GM12891 (cell line): Measurements from ENCODE around the gene NCOR2. TPM values are rescaled to one million over a fixed set of nuclear protein-coding genes. Genes with fewer than 3 reads are reported as not detected.

Experiments used
- DNase-seq: peaks from one replicate; pipeline ENCODE4 v3.0.0; 2011; ENCODE audit warnings: low spot score; ENCODE audit not compliant: insufficient read length
- FAIRE-seq: peaks from 2 replicates; lab custom pipeline; 2011; peaks lifted over from hg19 to GRCh38; lab: Jason Lieb, UNC
- PAX5 ChIP-seq: IDR thresholded peaks from 2 replicates; pipeline ENCODE4 v1.6.1; 2011; ENCODE audit warnings: low read length, moderate library complexity, mild to moderate bottlenecking; ENCODE audit not compliant: insufficient read depth, severe bottlenecking
- POLR2A ChIP-seq: IDR thresholded peaks from 2 replicates; pipeline ENCODE4 v1.6.1; 2011; ENCODE audit warnings: low read depth, low read length, control low read depth
- POLR2AphosphoS5 ChIP-seq: IDR thresholded peaks from 2 replicates; pipeline ENCODE4 v1.6.1; 2011; ENCODE audit warnings: low read depth, low read length, control low read depth
- POU2F2 ChIP-seq: IDR thresholded peaks from 2 replicates; pipeline ENCODE4 v1.6.1; 2011; ENCODE audit warnings: low read depth, mild to moderate bottlenecking, control low read depth, low read length, moderate library complexity
- SPI1 ChIP-seq: IDR thresholded peaks from 2 replicates; pipeline ENCODE4 v1.6.1; 2011; ENCODE audit warnings: low read depth, low read length, control low read depth
- TAF1 ChIP-seq: IDR thresholded peaks from 2 replicates; pipeline ENCODE4 v1.6.1; 2011; ENCODE audit warnings: low read depth, low read length, control low read depth
- polyA plus RNA-seq: library from polyadenylated mRNA; unstranded; fragments of >200 nt; gene quantifications from one replicate; pipeline ENCODE4 v1.2.1, GENCODE V29; 2012; ENCODE audit warnings: low read depth, missing spikeins, inconsistent platforms; ENCODE audit not compliant: missing spikeins

NCOR2 gene
- polyA plus RNA-seq: 66.2 TPM

DNA sequence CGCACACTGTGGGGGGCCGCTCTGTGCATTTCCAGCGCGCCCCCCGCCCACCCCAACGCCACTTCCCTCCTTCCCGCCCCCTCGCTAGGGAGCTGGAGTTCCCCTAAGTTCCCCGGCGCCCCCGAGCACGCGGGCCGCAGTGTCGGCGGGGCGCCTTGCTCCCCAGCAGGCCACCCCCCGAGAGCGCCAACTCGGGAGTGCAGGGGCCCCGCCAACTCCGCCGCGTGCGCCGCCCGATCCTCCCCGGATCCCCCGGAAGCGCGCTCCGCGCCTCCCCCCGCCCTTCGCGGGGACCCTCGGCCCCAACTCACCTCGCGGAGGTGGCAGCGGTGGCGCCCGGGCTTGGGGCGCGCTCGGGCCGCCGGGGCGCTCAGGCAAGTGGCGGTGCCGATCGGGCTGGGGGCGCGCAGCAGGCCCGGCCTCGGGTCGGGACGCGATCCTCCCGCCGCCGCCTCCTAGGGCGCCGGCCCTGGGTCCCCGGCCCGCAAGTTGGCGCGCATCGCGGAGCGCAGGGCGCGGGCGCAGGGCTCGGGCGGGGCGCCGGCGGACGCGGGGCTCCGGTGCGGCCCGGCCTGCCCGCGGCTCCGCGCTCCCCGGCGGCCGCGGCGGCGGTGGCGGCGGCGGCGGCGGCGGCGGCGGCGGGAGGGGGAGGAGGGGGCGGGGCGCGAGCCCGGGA is at the start of gene NCOR2:
NCOR2 (minus strand) TSS at position 616 of the 676 bp plus-strand sequence. CDS start 72,361 bp downstream, outside the sequence.
- peak; percentile 65 for DNase-seq
- no peak for FAIRE-seq

DNA sequence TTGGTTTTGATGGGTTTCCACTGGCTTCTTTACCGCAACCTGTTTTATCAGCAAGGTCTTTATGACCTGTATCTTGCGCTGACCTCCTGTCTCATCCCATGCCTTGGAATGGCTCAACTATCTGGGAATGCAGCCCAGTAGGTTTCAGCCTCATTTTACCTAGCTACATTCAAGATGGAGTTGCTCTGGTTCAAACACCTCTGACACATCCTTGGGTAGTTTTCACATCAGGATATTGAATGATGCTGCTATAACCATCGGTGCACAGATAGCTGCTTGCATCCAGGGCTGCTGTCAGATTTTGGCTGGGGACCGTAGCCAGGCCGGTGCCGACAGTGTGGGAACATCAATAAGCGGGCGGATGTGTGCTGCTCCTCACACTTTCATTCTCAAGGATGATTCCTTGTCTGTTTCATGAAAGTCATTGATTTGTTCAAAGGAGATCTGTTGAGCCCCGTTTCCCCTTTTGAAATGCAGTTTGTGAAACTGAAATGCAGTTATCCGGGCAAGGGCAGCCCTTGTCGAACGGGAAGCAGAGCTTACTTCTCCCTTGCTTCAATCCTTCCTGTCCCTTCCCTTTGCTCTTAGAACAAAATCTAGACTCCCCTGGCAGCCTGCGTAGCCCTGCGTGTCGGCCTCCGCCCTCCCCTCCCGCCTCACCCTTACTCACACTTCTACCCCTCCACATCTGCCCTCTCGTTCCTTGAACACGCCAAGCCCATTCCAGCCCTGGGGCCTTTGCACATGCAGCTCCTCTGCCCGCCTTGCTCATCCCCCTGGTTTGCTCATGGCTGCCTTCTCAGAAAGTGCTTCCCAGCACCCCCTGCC is 49.2 kb upstream of the NCOR2 start:
- DNase-seq (no peak), FAIRE-seq (no peak)
- TF ChIP-seq POLR2AphosphoS5 (no peak), POLR2A (no peak), SPI1 (no peak), PAX5 (no peak), TAF1 (no peak), POU2F2 (no peak)

More for the DNA sequence above, at the start of gene NCOR2:
- peak; percentile 23; the same call in 1 of the 2 replicates for TF ChIP-seq SPI1
- TF ChIP-seq POLR2AphosphoS5: no peak

DNA sequence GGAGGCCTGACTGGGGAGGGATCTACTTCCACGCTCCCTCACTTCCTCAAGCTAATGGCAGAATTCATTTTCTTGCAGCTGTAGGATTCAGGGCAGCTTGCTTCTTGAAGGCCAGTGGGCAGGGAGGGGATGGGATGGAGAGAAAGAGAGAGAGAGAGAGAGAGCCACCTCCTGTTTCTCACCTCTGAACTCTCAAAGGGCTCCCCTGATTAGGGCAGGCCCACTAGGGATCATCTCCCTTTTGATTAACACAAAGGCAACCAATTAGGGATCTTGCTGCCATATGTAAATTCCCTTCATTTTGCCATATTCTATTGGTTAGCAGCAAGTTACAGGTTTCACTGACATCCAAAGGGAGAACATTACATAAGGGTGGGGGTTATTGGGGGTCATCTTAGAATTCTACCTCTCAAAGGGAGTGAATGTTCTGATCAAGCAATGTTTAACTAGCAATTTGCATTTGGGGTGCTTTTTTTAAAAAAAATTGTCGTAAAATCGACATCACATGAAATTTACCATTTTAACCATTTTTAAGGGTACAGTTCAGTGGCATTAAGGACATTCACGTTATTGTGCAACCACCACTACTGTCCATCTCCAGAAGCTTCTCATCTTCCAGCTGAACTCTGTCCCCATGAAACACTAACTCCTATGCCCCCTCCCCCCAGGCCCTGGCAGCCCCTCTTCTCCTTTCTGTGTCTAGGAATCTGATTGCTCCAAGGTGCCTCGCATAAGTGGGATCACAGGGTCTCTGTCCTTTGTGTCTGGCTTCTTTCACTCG is 47.3 kb upstream of the NCOR2 start:
- FAIRE-seq: no peak
- DNase-seq: no peak
- TF ChIP-seq POU2F2 (no peak), TAF1 (no peak), POLR2AphosphoS5 (no peak), SPI1 (no peak), PAX5 (no peak), POLR2A (no peak)

DNA sequence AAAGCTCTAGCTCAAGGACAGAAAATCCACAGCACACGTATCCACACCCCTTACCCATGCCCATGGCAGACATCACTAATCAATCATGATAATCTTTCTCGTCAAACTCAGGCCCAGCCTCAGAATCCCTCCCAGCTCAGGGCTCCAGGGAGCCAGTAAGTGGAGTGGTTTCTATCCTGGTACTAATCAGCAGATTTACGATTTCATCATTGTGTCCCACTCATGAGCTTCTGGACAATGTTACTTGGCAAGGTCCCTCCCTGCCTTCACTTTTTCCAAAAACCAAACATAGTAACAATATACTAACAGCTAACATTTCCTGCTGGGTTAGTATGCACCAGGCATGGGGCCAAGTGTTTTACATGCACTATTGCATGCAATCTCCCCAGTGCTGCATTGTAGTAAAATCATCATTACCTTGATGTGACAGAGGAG is 45.8 kb upstream of the NCOR2 start:
- FAIRE-seq (no peak), DNase-seq (no peak)
- TF ChIP-seq POU2F2 (no peak), PAX5 (no peak), POLR2AphosphoS5 (no peak), POLR2A (no peak), TAF1 (no peak), SPI1 (no peak)

DNA sequence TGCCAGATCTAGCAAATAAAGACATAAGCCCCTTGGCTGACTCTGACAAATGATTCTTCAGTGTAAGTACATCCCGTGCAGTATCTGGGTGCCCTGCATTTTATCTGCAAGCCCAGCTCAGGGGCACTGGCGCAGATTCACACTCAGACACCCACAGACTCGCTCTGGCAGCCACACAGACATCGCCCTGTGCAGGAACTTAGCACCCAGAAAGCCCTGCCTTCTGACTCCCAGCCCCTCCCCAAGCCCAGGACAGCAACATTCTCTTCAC is 44.9 kb upstream of the NCOR2 start:
- DNase-seq: no peak
- TF ChIP-seq POLR2A (no peak), SPI1 (no peak), TAF1 (no peak), PAX5 (no peak), POU2F2 (no peak), POLR2AphosphoS5 (no peak)
- no peak for FAIRE-seq

DNA sequence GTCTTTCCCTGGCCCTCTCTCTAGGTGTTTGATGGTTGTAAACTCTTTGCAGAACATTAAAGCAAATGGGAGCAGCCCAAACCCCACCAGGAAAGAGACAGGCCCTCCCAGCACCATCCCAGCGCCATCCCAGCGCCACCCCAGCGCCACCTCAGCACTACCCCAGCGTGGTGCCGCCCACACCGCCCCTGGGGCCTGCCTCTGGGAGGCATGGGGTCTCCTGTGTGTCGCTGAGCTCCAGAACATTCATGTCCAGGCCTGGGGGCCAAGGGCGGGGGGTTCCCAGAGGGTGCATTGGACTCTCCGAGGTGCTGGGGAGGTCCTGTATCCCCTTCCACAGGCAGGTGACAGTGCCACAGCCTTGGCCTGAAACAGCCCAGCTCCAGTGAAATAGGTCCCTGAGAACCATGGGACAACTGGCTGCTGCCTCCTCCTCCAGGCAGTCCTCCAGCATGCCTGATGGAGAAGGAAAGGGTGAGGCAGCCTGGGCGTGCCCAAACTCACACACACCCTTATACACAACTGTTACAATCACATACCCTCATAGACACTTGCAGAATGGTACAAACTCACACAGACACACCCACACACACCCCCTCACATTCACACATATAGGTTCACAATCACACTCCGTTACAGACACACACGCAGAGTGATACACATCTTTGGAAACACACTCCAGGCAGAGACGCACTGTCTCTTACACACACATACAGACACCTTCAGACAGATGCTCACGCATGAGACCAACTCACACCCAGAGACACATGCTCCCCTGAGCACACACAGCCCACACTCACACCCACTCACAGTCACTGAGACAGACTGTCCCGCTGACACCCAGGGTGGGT is 44.4 kb upstream of the NCOR2 start:
- FAIRE-seq (no peak), DNase-seq (no peak)

DNA sequence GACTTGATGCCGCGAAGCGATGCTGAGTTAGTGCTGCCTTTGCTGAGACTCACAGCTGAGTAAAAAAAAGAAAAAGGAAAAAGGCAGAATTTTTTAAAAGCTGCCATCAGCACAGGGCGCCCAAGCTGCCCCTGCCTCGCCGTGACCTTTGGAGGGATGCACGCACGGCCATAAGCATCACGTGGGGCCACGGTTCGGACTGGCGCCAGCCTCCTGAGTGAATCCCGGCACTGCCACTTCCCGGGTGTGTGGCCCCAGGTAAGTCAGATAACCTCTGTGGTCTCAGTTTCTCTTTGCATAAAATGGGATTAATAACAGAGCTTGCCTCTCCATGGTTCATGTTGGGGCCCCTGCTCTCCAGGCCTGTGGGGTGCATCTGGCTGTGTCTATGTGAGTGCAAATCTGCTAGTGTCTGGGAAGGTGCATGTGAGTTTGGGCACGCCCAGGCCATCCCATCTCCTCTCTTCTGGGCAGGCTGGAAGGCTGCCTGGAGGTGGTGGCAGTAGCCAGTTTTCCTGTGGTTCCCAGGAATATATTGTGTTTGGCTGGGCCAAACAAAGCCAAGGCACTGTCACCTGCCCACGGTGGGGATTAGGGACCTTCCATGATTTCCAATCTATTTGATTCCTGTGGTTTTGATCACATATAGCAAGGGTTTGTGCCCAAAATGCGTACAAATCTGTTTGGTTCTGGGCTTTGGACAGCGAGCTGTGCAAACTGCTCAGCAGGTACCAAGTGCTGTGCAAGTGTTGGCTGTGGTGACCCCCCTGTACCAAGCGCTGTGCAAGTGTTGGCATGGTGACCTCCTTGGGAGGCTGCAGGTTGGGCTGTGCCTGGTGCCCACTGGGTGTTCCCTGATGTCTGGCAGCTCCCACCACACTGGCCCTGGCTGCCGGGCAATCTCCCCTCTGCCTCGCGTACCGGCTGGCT is 43.5 kb upstream of the NCOR2 start:
- DNase-seq (no peak), FAIRE-seq (no peak)
- TF ChIP-seq POLR2A (no peak), PAX5 (no peak), POU2F2 (no peak), POLR2AphosphoS5 (no peak), SPI1 (no peak), TAF1 (no peak)

More for the DNA sequence above, 44.4 kb upstream of the NCOR2 start:
- TF ChIP-seq SPI1 (no peak), POU2F2 (no peak), POLR2AphosphoS5 (no peak), PAX5 (no peak), TAF1 (no peak), POLR2A (no peak)
